ENCODE measurements around the gene CDC42EP5.

The CDC42EP5 gene

GRCh38 chr19:54477650-54478049, 4.6 kb upstream of the CDC42EP5 start:
- Histone ChIP-seq H3K4me3 (replicated peaks; ENCODE audit: insufficient read depth, low read length) (no peak overlapping the region), H3K27ac (replicated peaks) (no peak overlapping the region), H3K27me3 (ENCODE audit: insufficient read depth, poor library complexity, severe bottlenecking) (peaks cover 35% of the 10 kb centered on the region)
- DNase-seq (ENCODE audit: low read depth in 1 of 2, low spot score in 1 of 2): no peak
- TF ChIP-seq SPI1 (IDR thresholded peaks at IDR 0.05; ENCODE audit: borderline replicate concordance, low read depth) (no peak), GABPA (IDR thresholded peaks at IDR 0.05; ENCODE audit: low read depth) (no peak), CTCF (IDR thresholded peaks at IDR 0.05; ENCODE audit: insufficient read depth, low read length) (no peak), POLR2AphosphoS5 (IDR thresholded peaks at IDR 0.05; ENCODE audit: low read depth) (no peak)

GRCh38 chr19:54475706-54476105, 2.6 kb upstream of the CDC42EP5 start:
- Histone ChIP-seq H3K27ac (replicated peaks) (no peak overlapping the region), H3K4me3 (replicated peaks; ENCODE audit: insufficient read depth, low read length) (no peak overlapping the region), H3K27me3 (ENCODE audit: insufficient read depth, poor library complexity, severe bottlenecking) (peaks cover 44% of the 10 kb centered on the region)
- TF ChIP-seq REST (IDR thresholded peaks at IDR 0.05; ENCODE audit: insufficient replicate concordance, low read depth): no peak
- TF ChIP-seq CTCF (IDR thresholded peaks at IDR 0.05; ENCODE audit: insufficient read depth, low read length): no peak
- no peak for TF ChIP-seq POLR2AphosphoS5 (IDR thresholded peaks at IDR 0.05; ENCODE audit: low read depth)
- no peak for TF ChIP-seq SPI1 (IDR thresholded peaks at IDR 0.05; ENCODE audit: borderline replicate concordance, low read depth)
- TF ChIP-seq GABPA (IDR thresholded peaks at IDR 0.05; ENCODE audit: low read depth): no peak
- DNase-seq (ENCODE audit: low read depth in 1 of 2, low spot score in 1 of 2): no peak

- TF ChIP-seq POLR2AphosphoS5 (IDR thresholded peaks at IDR 0.05; ENCODE audit: low read depth) (no peak), SPI1 (IDR thresholded peaks at IDR 0.05; ENCODE audit: borderline replicate concordance, low read depth) (no peak), CTCF (IDR thresholded peaks at IDR 0.05; ENCODE audit: insufficient read depth, low read length) (no peak), GABPA (IDR thresholded peaks at IDR 0.05; ENCODE audit: low read depth) (no peak), REST (IDR thresholded peaks at IDR 0.05; ENCODE audit: insufficient replicate concordance, low read depth) (no peak)
- Histone ChIP-seq H3K27ac (replicated peaks) (no peak overlapping the region), H3K4me3 (replicated peaks; ENCODE audit: insufficient read depth, low read length) (no peak overlapping the region), H3K27me3 (ENCODE audit: insufficient read depth, poor library complexity, severe bottlenecking) (peaks cover 58% of the 10 kb centered on the region)
- DNase-seq (ENCODE audit: low read depth in 1 of 2, low spot score in 1 of 2): no peak
These were observed 836 bp upstream of the CDC42EP5 start for GRCh38 chr19:54473892-54474372.

Data from HL-60 (cell line).